ENCODE data around the gene CDKN2B. TPM values are rescaled to one million over a fixed set of nuclear protein-coding genes. Genes with fewer than 3 reads are reported as not detected.

CDKN2B gene
- total and polyA plus RNA-seq, 2 donors (not counting 3 experiments of a cell fraction or from before 2014, with no cell fraction given): 1.6 to 2.1 TPM

DNA sequence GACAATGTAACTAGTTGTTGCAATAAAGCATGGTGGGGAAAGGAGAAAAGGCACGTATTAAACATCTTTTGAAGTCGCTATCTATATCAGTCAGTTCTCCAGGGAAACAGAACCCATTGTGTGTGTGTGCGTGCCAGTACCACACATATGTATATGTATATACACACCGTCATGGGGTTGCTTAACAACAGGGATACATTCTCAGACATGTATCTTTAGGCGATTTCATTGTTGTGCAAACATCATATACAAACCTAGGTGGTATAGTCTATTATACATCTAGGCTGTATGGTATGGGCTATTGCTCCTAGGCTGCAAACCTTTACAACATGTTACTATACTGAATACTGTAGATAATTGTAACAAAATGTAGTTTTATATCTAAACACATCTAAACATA, 12.2 kb downstream of the CDKN2B start:
- Histone ChIP-seq H4K20me1 (replicated peaks; ENCODE audit: control insufficient read depth, extremely low read depth, insufficient read depth, low read length) (no peaks in the 10 kb centered on the region), H2AFZ (ENCODE audit: low read depth, low read length) (no peak overlapping the region), H3K9ac (replicated peaks; ENCODE audit: extremely low read depth, insufficient read depth, low read length) (no peak overlapping the region), H3K9me3 (replicated peaks; ENCODE audit: control insufficient read depth, insufficient read depth, low read length) (no peaks in the 10 kb centered on the region), H3K27me3 (ENCODE audit: control insufficient read depth in 2 of 2, insufficient read depth in 2 of 2, low read length in 2 of 2) (peaks cover 2 to 9% of the 10 kb centered on the region in 2 experiments), H3K36me3 (ENCODE audit: control insufficient read depth in 2 of 2, extremely low read depth in 1 of 2, insufficient read depth in 2 of 2, low read length in 2 of 2) (no peaks in the 10 kb centered on the region), H3K9me1 (replicated peaks; ENCODE audit: control insufficient read depth, extremely low read depth, insufficient read depth, low read length) (no peaks in the 10 kb centered on the region), H3K4me2 (ENCODE audit: insufficient read depth, low read length) (no peak overlapping the region), H3K27ac (ENCODE audit: insufficient read depth, low read depth, low read length) (no peak overlapping the region), H3K4me3 (replicated peaks in 1 of 3; ENCODE audit: insufficient read depth in 1 of 3, low read depth in 1 of 3, low read length in 3 of 3) (no peak overlapping the region), H3K79me2 (ENCODE audit: control insufficient read depth, insufficient read depth, low read length) (no peaks in the 10 kb centered on the region), H3K4me1 (ENCODE audit: control insufficient read depth, extremely low read depth, insufficient read depth, low read length) (peaks cover 7% of the 10 kb centered on the region)
- no peak for DNase-seq (ENCODE audit: low read depth, low spot score)
- FAIRE-seq: no peak
- no TSS peak for BruUV-seq (replicated peaks)
- dilution Hi-C loops (cut with MboI; ENCODE audit: extremely low pct_ligation_motif_present, low sequenced_read_pairs): no loop called here
- intact Hi-C loops (cut with micrococcal nuclease): no loop called here
- POLR2A ChIA-PET: no interaction called here
- TF ChIP-seq EZH2 (IDR thresholded peaks at IDR 0.05; ENCODE audit: borderline replicate concordance, low read depth, low read length, severe bottlenecking) (no peak), POLR2AphosphoS5 (IDR thresholded peaks at IDR 0.05; ENCODE audit: insufficient read depth, low read depth, low read length) (no peak), FOS (IDR thresholded peaks at IDR 0.05; ENCODE audit: borderline replicate concordance, insufficient read depth, low read length) (no peak), JUN (IDR thresholded peaks at IDR 0.05; ENCODE audit: borderline replicate concordance, insufficient read depth, insufficient read length, low read depth) (no peak), MYC (IDR thresholded peaks at IDR 0.05; ENCODE audit: low read depth, low read length) (no peak), POLR2A (IDR thresholded peaks at IDR 0.05; ENCODE audit: low read depth, low read length) (no peak), GATA2 (IDR thresholded peaks at IDR 0.05; ENCODE audit: insufficient read depth, insufficient read length, low read depth, low read length) (no peak)
- TF ChIP-seq, protein P1, sequence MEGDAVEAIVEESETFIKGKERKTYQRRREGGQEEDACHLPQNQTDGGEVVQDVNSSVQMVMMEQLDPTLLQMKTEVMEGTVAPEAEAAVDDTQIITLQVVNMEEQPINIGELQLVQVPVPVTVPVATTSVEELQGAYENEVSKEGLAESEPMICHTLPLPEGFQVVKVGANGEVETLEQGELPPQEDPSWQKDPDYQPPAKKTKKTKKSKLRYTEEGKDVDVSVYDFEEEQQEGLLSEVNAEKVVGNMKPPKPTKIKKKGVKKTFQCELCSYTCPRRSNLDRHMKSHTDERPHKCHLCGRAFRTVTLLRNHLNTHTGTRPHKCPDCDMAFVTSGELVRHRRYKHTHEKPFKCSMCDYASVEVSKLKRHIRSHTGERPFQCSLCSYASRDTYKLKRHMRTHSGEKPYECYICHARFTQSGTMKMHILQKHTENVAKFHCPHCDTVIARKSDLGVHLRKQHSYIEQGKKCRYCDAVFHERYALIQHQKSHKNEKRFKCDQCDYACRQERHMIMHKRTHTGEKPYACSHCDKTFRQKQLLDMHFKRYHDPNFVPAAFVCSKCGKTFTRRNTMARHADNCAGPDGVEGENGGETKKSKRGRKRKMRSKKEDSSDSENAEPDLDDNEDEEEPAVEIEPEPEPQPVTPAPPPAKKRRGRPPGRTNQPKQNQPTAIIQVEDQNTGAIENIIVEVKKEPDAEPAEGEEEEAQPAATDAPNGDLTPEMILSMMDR (IDR thresholded peaks at IDR 0.05; ENCODE audit: extremely low read depth in 1 of 2, insufficient read depth in 1 of 2, low read depth in 1 of 2, low read length in 2 of 2): no peak
- TF ChIP-seq, protein P2, sequence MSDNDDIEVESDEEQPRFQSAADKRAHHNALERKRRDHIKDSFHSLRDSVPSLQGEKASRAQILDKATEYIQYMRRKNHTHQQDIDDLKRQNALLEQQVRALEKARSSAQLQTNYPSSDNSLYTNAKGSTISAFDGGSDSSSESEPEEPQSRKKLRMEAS (IDR thresholded peaks at IDR 0.05; ENCODE audit: insufficient read depth, insufficient read length): no peak
- CTCF ChIA-PET: interaction anchor here (1.4 to 4.7 kb wide), 2 partner anchors 11 to 247 kb away, joined by 5 to 68 read pairs; partner anchors contain the start of gene CDKN2B

All from endothelial cell of umbilical vein (primary cell).